ENCODE data around the gene VTI1A. TPM values are rescaled to one million over a fixed set of nuclear protein-coding genes. Genes with fewer than 3 reads are reported as not detected.

Gene VTI1A
- polyA plus RNA-seq, 1 donor, result 14.1 TPM

DNA sequence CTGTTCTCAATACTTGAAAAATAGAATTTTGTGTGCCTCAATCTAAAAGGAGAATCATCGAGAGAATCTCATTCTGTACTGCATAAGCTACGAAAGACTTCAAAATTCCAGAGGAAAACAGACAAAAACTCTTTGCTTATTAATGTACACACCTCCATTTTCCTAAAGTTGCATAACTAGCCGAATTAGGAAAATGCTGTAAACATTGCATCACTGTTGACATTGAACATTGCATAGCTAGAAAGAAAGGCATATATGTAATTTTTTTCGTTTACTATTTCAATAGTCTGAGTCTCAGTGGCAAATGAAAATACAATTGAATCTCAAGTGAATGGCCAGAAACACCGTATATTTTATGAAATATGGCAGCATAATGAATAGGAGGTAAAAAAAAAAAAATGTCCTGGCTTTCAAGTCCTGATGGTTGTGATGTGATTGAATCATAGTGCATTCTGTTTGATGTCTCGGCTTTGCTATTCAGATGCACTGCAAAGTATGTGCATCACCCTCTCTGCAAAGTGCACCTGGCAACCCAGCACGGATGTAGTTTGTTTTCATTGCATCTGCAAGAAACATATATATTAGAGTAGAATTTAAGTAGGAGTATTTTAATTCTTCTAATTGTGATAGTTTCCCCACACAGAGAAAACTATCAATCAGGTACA, 196.7 kb downstream of the VTI1A start:
- DNase-seq, result no peak

DNA sequence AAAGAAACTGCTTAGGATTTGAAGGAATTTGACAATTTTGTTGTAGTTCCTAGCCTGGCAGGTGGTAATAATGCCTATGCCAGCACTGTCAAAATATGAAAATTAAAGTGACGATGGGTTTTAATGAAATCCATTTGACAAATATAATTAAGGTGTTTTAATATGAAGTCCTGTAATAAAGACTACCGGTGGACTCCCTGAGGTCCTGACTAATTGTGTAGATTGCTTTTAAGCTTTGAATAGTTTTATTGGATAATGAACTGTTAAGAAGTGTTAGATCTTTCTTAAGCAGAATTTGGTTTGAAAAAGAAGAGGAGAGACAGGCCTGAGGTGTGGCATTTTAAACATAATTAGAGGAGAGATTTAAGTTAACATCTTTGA, 197.2 kb downstream of the VTI1A start:
- DNase-seq, result no peak

DNA sequence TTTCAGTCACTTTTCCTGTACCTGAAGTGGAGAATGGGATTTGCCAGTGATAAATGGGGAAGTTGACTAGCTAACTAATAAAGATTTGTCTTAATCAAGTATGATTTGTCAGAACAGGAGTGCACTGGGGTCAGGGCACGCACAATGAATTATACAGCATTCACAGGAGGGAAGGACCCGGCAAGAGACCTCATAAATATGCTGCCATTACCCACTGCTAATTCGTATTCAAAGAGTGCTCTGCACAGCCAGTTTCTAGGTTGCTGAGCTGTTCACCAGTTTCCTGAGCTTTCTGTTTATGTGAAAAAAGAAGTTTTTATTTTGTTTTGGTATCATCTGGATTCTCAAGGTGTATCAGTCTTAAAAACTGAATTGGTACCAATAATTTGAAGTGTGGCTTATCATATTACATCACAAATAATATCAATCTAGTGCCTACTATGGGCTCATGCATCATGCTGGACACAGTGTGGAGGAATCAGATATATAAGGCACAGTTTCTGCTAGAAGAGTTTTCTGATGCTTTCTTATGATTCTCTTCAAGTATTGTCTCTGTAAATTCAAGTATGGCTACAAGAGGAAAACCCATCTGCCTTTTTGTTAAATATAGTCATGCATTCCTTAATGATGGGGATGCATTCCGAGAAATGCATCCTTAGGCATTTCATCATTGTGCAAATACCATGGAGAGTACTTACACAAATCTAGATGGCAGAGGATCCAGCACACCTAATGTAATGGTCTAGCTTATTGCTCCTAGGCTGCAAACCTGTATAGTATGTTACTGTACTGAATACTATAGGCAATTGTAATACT, 202.2 kb downstream of the VTI1A start:
- no peak for DNase-seq

DNA sequence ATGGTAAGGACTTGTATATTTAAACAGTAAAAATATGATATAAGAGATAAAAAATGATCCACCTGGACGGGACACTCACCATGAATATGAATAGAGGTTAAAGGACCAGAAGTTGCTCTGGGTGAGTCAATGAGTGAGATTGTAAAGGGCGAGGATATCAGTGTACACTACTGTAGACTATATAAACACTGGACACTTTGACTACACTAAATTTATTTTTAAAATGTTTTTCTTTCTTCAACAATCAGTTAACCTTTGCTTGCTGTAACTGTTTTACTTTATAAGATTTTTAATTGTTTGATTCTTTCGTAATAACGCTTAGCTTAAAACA, 202.8 kb downstream of the VTI1A start:
- no peak for DNase-seq

DNA sequence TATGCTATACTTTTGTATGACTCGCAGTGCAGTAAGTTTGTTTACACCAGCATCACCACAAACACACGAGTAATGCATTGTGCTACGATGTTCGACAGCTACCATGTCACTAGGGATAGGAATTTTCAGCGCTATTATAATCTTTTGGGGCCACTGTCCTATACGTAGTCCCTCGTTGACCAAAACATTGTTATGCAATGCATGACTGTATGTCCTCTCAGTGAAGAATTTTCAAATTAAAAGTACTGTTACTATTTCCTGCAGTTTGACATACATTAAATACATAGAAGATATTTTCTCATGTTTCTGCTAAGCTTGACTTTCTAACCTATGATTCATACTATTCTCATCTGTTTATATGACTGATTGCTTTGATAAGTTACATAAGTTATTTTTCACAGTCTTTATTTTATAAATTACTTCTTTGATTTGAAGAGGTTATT, 203.6 kb downstream of the VTI1A start:
- DNase-seq, result no peak

DNA sequence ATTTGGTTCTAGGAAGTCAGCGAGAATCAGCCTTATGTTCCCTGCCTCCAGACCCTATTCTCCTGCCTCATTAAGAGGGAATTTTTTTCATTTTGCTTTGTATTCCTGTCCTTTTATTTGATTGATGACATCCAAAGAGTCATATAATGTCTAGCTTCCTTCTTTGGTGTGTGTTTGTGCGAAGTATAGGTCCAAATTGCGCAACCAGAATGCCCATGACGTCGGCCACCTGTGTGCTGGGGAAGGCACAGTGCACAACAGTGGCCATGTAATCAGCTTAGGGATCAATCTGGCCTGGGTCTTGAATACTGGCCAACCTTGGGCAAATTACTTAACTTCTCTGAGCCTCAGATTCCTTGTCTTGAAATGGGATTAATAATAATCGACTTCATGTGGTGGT, 206.2 kb downstream of the VTI1A start:
- DNase-seq, result no peak

DNA sequence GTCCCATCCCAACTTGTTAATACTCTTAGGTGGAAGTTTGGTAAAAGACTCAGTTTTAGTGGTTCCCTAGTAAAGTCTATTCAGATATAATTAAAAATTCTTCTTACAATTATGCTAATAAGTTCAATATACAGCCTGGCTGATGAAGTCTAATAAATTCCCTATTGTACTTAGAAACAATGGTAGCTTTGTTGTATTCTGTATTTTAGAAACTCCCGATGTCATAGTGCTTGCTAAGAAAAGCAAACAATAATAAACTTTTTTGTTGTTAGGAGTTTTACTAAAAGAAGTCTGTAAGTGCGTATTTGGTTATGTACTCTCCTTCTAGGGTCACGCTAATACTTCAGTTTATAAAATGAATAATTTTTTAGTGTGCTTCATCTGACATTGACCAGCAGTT, 206.8 kb downstream of the VTI1A start:
- DNase-seq, result no peak

DNA sequence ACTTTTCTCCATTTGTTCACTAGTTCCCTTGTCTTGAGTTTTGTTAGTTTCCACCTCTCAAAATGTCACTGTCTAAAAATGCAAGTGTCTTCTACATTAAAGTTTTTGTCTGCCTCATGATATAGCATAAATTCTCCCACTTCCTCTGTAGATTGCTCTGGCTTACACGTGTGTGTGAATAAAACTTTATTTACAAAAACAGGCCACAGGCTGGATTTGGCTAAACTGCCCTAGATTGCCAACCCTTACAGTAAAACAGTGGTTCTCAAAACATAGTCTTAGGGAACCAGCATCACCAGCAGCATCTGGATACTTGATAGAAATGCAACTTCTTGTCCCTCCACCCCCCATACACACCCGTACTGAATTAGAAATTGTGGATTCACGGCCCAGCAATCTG, 207.8 kb downstream of the VTI1A start:
- DNase-seq, result no peak

DNA sequence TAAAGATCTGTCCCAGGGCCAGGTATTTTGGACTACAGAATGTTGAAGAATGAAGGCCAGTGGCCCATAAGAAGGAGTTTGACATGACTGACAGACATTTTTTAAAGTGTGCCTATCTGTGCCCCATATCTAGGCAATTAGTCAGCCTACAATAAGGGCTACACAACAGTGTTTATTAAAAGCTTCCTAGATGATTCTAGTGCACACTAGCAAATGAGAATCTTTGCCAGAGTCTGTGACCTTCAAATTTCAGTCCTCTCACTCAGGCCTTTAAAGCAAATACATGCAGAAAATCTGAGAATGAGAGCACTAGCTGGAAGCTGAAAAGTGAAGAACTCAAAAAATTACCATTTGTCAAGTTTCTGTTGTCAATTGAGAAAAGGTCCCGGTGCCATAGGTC, 208.7 kb downstream of the VTI1A start:
- DNase-seq, result no peak

DNA sequence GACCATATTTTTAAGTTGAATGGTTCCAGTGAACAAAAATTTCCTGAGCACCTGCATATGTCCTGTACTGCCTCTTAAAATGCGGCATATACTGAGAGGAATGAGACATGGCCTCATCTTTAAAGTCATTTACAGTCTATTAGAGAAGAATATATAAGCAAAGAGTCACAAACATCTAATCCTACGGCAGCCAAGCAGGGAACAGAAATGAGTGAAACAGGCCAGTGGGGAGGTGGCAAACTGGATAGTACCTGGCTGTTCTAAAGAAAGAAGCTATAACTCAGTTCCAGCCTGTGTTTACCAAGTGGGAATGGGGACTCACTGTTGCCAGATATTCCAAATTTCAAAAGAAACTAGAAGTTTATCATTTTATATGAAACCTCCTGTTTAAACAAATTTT, 211.4 kb downstream of the VTI1A start:
- no peak for DNase-seq

DNA sequence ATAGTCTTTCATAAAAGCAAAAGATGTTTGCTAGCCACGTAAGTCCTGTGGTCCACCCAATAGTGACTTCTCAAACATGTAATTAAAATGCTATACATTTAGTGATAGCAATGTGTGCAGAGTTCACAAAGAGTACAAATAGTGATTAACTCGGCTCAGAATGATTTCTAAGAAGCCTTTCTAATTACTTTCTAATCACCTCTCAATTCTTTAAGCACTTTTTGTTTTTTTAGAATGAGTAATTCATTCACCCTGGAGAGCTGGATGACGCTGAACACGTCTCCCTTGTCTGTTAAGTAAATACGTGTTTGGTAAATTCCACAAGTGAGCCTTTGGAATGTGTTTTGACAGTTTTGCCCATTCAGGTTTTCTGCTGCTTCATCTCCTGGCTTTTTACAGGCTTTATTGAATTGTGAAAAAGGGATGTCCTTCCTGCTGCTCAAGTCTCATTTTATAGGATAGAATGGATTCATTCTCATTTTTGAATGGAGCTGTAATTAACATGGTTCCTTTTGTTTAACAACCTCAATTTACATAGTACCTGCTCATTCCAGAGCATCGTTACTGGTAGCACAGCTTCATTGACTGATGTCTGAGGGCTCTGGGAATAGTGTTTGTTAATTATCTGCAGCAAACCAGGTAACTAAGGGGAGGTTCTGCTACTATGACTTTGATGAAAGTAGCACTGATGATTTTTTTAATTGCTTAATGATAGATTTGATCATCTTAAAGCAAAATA, 212.1 kb downstream of the VTI1A start:
- DNase-seq, result no peak

DNA sequence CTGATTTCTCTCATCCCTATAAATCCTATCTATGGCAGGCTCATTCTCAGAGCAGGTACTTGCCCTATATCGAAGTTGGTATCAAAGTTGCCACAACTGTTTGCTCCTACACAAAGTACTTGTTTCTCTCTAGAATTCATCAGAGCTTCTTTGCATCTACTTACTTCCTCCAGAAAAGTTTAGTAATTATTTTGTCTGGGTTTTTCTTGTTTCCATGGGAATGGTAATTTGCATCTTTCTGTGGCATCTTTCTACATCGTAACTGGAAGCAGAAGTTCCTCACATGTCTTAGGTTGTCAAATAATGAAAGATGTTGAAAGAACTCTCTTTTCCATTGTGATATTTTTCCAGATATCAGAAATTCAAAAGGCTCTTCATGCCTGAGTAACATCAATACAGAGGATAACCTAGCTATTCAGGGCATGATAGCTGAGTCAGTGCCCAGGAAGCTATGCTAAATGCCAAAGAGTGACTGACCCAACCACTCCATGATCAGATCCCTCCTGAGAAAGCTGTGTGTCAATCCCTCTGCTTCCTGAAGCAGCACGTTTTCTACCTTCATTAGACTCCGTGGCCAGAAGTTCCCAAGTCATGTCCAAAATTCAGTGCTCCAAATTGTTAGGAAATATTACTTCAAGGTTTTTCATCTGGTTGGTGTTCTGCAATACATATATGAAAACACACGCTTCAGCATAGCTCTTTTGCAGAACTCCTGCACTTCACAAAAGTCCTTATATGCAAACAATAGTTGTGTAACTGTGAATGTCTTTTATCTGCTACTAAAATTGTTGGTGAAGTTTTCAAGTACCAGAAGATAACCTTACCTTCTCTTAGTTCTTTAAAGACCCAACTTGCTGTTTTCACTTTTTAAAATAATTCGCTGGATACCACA, 216.5 kb downstream of the VTI1A start:
- DNase-seq, result no peak

DNA sequence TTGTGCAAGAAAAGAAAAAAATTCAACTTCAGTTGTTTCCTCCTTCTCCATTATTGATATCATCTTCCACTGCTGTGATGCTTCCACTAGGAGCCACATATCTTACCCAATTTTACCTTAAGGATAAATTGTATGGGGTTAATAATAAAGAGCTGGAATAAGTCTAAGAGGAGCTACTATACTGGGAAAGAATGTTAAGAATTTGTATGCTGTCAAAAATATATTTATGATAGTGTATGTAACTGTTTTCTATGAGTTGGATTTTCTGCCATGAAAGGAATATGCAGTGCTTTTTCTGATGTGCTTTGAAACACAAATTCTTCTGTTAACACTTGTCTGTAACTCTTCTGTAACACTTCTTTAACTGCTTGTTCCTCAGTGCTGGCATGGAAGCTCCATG, 219.1 kb downstream of the VTI1A start:
- DNase-seq, result no peak

DNA sequence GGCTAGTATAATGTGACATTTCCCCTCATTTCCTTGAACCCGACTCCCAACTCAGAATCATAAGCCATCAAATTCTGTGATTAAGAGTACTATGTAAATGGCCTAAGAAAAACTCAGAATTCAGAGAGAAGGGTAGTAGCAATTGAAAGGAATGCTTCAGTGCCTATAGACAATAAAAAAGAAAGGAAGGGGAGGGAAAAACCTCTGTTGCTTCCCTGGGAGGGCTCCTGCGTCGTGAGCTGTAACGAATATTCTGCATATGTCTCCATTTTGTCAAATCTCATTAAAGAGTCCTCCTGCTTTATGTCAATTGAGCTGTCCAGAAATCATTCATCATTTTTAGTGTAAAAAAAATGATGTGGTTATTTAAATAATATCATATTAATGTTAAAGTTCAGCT, 223.0 kb downstream of the VTI1A start:
- no peak for DNase-seq

DNA sequence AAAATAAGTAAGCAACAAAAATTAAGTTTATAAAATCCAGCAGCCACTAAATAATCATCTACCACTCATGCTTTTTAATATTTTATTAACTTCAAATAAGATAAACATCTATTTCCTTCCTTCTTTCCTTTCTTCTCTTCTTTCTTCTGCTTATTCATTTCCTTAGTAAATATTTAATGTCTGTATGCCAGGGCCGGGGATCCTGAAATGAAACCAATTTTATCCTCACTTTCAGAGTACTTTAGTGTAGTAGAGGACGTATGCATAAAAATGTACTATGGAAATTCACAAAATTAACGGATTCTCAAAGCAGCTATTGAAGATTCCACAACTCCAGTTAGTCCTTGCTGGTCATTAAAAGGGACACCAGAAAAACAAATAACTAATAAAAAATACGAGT, 224.7 kb downstream of the VTI1A start:
- no peak for DNase-seq

DNA sequence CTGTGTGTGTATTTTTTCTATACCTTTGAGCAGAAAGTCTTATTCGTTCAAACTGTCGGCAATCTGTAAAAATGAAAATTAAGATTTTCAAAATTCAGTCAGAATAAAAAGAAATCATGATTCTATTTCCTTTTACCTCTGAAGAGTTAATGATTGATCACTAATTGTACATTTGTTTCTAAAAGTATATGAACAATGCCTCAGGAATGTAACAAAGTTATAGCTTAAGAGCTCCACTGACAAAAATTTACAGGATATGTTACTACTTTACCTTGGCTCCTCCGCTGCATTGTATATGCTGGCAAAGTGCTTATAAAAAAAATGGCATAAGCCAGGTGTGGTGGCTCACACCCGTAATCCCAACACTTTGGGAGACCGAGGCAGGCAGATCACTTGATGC, 225.7 kb downstream of the VTI1A start:
- no peak for DNase-seq

DNA sequence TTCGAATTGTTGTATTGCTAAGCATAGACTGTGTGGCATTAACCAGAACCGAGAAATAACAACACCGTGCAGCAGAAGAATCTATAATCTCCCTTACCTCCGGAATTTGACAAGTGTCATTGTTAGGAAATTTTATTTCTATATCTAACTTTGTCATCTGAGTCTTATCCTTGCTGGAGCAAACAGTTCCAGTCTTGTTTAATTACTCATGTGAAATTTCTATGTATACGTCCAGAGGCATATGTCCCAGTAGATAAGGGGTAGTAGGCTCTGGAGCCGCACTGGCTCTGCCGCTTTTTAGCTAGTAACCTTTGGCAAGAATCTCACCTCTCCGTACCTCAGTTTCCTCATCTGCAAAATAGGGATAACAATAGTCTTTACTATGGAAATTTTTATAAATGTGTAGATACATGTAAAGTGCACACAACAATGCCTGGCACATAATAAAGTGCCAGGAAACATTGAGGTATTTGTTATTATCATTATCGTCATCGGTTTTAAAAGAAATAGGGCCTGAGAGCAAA, 228.6 kb downstream of the VTI1A start:
- no peak for DNase-seq

DNA sequence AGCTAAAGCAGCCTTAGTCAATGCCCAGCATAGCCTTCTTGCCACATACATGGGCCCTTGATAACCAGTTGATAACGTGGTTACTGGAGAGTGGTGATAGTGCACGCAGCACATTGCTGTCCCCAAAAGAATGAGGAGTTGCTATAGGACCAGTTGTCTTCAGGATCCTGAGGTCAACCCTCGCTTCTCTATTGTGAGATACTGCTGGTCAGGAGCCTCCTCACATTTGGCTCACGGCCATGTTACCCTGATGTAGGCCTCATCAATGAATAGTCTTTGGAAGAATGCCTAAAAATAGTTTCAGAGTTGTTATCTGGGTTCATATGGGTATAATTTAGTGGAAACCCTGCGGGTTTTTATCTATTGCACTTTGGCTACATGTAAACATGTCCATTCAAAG, 230.7 kb downstream of the VTI1A start:
- no peak for DNase-seq

DNA sequence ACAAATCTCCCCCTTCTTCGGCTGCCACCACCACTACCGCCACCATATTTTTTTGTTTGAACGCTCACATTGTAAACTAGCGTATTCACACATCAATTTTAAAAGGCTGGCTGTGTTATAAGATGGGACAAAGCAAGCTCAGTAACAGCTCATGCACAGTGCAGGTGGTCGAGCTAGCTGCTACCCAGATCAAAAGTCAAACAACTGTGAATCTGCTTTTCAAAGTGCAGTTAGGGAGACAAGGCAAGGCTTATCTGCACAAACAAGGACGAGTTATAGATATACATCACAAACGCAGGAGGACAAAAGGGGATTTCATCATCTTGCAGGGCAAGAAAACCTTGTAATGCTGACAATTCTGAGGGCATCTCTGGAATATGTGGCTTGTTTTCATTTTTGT, 231.6 kb downstream of the VTI1A start:
- DNase-seq, result no peak

DNA sequence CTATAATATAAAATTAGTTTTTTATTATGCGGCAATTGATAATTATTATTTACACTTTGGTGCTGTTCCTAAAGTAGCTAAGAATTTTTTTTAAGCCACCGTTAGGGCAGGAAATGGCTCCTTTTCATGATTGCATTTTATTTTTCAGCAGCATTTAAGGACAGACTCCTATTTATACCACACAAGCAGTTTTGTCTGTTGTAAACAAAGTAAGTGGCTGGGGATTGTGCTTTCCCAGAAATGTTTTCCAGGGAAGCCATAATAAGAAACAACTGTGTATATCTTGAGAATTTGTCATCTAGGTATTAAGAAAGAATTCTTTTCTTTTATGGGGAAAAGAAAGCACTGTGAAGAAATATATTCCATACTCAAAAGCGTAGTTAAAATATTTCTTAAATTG, 232.0 kb downstream of the VTI1A start:
- DNase-seq, result no peak

DNA sequence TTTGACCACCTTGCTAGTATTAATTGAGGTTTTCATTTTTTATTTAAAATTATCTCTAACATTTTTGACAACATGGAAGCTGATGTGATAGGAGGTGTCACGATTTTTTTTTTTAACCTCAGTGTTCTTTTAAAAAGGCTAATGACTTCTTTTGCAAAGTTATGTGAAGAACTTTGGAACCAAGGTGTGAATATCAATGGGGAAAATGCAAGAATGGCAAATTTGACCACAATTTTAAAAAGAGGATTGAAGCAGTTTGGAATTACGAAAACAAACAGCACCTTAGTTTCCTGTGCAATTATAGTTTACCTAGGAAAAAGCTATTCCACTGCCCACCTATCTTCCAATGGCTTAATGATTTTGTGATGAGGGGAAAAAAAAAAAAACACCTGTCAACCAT, 232.4 kb downstream of the VTI1A start:
- no peak for DNase-seq

DNA sequence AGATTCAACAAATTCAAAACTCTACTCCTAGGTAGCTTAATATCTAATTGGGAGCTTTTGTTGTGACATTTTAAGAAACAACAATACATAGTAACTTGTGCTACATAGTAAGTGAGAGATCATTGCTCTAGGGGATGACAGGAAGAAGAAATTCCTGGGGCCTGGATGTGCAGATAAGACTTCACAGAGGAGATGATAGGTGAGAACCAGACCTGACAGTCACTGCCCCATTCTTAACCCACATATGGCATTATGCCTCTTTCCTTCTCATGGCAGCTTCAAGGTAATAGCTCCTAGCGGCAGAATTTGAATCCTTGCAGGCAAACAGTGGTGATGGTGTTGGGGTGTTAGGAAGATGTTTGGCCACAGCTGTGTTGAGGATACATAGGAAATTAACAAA, 233.6 kb downstream of the VTI1A start:
- DNase-seq, result no peak

DNA sequence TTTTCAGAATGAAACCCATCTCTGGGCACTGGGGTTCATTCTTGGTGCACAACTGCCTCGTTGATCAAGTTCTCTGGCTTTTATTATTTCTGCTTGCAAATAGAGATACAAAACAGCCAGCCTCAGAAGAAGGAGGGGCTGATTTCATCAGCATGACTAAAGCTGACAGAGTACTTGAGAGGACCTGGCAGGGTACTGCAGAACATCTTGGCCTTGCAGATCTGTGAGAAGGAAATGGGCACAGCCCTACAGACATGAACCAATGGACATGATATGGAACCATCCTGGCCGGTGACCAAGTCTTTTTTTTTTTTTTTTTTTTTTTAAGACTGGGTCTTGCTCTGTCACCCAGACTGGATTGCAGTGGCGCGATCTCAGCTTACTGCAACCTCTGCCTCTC, 240.6 kb downstream of the VTI1A start:
- DNase-seq, result no peak

Data from hindlimb muscle (tissue), 1 donor.